Measurements from ENCODE around the gene MLLT6. TPM values are rescaled to one million over a fixed set of nuclear protein-coding genes. Genes with fewer than 3 reads are reported as not detected.
A peak's percentile ranks its signal among the peaks of the same experiment; 100 is the strongest.

MLLT6 gene
- total RNA-seq, 6 experiments from 2014 or later: 26.5 to 31.5 (median 30.2) TPM

GRCh38 chr17:38685491-38685890, 19.6 kb upstream of the MLLT6 start:
- no peak for TF ChIP-seq CTCF (IDR thresholded peaks at IDR 0.05)
- Mint-ChIP-seq H3K9me3 (no peaks in the 10 kb centered on the region), H3K4me1 (ENCODE audit: low read depth) (peaks cover 14% of the 10 kb centered on the region), H3K4me3 (no peak overlapping the region), H3K27me3 (ENCODE audit: insufficient read depth) (peaks cover 11% of the 10 kb centered on the region), H3K27ac (no peak overlapping the region), H3K36me3 (ENCODE audit: low read depth) (no peaks in the 10 kb centered on the region)
- DNase-seq: no peak

- peak; percentile 35 for DNase-seq
- H3K36me3 Mint-ChIP-seq (ENCODE audit: low read depth): no peaks in the 10 kb centered on the region
- peak overlapping the region; percentile 27 for H3K4me3 Mint-ChIP-seq
- H3K27me3 Mint-ChIP-seq (ENCODE audit: insufficient read depth): peaks cover 11% of the 10 kb centered on the region
- no peaks in the 10 kb centered on the region for H3K9me3 Mint-ChIP-seq
- no peak for TF ChIP-seq CTCF (IDR thresholded peaks at IDR 0.05)
- H3K27ac Mint-ChIP-seq: peak overlapping the region; percentile 34; the same call in 1 of the 2 replicates
- H3K4me1 Mint-ChIP-seq (ENCODE audit: low read depth): peaks cover 14% of the 10 kb centered on the region
Observed at GRCh38 chr17:38687286-38687685, 17.8 kb upstream of the MLLT6 start.

- H3K4me3 Mint-ChIP-seq: no peak overlapping the region
- peaks cover 8% of the 10 kb centered on the region for H3K27me3 Mint-ChIP-seq (ENCODE audit: insufficient read depth)
- no peak for DNase-seq
- peaks cover 25% of the 10 kb centered on the region for H3K4me1 Mint-ChIP-seq (ENCODE audit: low read depth)
- no peak overlapping the region for H3K27ac Mint-ChIP-seq
- H3K9me3 Mint-ChIP-seq: no peaks in the 10 kb centered on the region
- H3K36me3 Mint-ChIP-seq (ENCODE audit: low read depth): no peaks in the 10 kb centered on the region
- TF ChIP-seq CTCF (IDR thresholded peaks at IDR 0.05): no peak
Observed at GRCh38 chr17:38690386-38690785, 14.7 kb upstream of the MLLT6 start.

GRCh38 chr17:38691154-38691553, 13.9 kb upstream of the MLLT6 start:
- TF ChIP-seq CTCF (IDR thresholded peaks at IDR 0.05): no peak
- Mint-ChIP-seq H3K27me3 (ENCODE audit: insufficient read depth) (peaks cover 4% of the 10 kb centered on the region), H3K4me1 (ENCODE audit: low read depth) (peaks cover 25% of the 10 kb centered on the region), H3K27ac (no peak overlapping the region), H3K4me3 (no peak overlapping the region), H3K36me3 (ENCODE audit: low read depth) (no peaks in the 10 kb centered on the region), H3K9me3 (no peaks in the 10 kb centered on the region)
- no peak for DNase-seq

- Mint-ChIP-seq H3K9me3 (no peaks in the 10 kb centered on the region), H3K27ac (peak overlapping the region; percentile 71), H3K4me3 (no peak overlapping the region; the same call in 1 of the 2 replicates), H3K4me1 (ENCODE audit: low read depth) (peaks cover 11% of the 10 kb centered on the region), H3K27me3 (ENCODE audit: insufficient read depth) (peaks cover 4% of the 10 kb centered on the region), H3K36me3 (ENCODE audit: low read depth) (no peaks in the 10 kb centered on the region)
- DNase-seq: peak; percentile 29
- no peak for TF ChIP-seq CTCF (IDR thresholded peaks at IDR 0.05)
Observed at GRCh38 chr17:38693700-38694329, 11.3 kb upstream of the MLLT6 start.

All from HFFc6 (cell line).